ENCODE measurements around the gene SRSF10.
"Not testable (repeated sequence)": the region's sequence is repeated elsewhere in the genome, so short reads cannot be mapped to it uniquely, and the experiment has no call there.

SRSF10 gene

DNA sequence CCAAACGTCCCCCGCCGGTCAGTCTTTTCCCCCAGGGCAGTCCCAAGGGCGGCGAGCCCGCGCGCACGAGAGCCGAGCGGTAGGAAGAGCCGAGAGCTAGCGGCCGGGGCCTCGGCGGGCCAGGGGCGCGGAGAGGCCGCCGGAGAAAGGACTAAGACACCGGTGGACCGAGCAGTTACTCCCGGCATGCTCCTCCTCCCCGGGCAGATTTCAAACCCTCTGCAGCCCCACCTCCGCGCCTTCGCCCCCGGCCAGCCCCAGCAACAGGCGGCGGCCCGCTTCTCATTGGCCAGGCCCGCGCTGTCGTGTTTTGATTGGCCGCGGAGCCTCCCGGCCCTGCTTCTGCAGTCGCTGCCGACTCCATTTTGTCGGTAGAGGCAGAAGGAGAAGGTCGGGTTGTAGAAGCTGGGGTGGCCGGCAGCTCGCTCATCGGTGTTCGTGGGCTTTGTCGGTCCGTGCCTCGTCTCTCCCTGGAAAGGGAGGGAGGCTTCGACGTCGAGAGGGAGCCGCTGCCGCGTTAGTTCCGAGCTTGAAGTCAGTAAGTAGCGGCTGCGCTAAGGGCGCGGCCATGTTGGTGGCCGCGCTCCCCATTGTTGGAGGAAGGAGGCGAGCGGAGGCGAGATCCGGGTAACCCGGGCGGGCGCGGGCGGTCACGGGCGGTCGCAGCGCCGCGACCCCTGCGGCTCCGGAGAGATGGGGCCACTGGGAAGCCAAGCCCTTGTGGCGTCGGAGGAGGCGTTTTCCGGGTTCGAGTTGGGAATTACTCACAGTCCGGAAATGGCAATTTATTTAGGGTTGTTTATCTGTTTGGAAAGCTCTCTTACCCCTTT, 20.5 kb downstream of the SRSF10 start, which contains the start of gene PNRC2:
TSS of gene PNRC2 (plus strand) at position 368 of the 830 bp plus-strand sequence. CDS start 1,630 bp downstream, outside the sequence.
- peak; percentile 97 for DNase-seq (ENCODE audit: extremely low spot score)
- POLR2A ChIA-PET, result no interaction called here
- TF ChIP-seq CTCF (IDR thresholded peaks at IDR 0.05; ENCODE audit: control extremely low read depth, extremely low read depth, low read depth, missing control alignments), result no peak
- CTCF ChIA-PET, result interaction anchor here (0.9 to 2.8 kb wide), 4 partner anchors 10 to 149 kb away, joined by 3 to 8 read pairs (median 4); no protein-coding TSS in a partner anchor

GRCh38 chr1:23958810-23959460, 21.2 kb downstream of the SRSF10 start:
- ChIA-PET CTCF (interaction anchor here (0.9 to 2.8 kb wide), 3 partner anchors 9 to 42 kb away, joined by 3 to 8 read pairs (median 4); no protein-coding TSS in a partner anchor), POLR2A (no interaction called here)
- peak; percentile 48 for TF ChIP-seq CTCF (IDR thresholded peaks at IDR 0.05; ENCODE audit: control extremely low read depth, extremely low read depth, low read depth, missing control alignments)
- peak; percentile 90 for DNase-seq (ENCODE audit: extremely low spot score)

- CTCF ChIA-PET, result interaction anchor here (1.0 to 1.7 kb wide), 2 partner anchors 42 to 148 kb away, joined by 3 to 10 read pairs; no protein-coding TSS in a partner anchor
- DNase-seq (ENCODE audit: extremely low spot score), result not testable (repeated sequence)
- POLR2A ChIA-PET, result interaction anchor here (0.7 kb wide), 2 partner anchors 85 to 136 kb away, joined by 4 to 5 read pairs; no protein-coding TSS in a partner anchor
Measured at GRCh38 chr1:23958040-23958809, 21.9 kb downstream of the SRSF10 start.

- no peak for DNase-seq (ENCODE audit: extremely low spot score)
- POLR2A ChIA-PET, result interaction anchor here (1.2 kb wide), 1 partner anchor 11 kb away, joined by 3 read pairs; no protein-coding TSS in a partner anchor
- no peak for TF ChIP-seq CTCF (IDR thresholded peaks at IDR 0.05; ENCODE audit: control extremely low read depth, extremely low read depth, low read depth, missing control alignments)
- CTCF ChIA-PET, result interaction anchor here (0.8 to 1.7 kb wide), 5 partner anchors 10 to 185 kb away, joined by 3 to 10 read pairs (median 5); no protein-coding TSS in a partner anchor
Measured at GRCh38 chr1:23957096-23957495, 23.0 kb downstream of the SRSF10 start.

- no peak for TF ChIP-seq CTCF (IDR thresholded peaks at IDR 0.05; ENCODE audit: control extremely low read depth, extremely low read depth, low read depth, missing control alignments)
- CTCF ChIA-PET, result interaction anchor here (0.7 to 1.7 kb wide), 3 partner anchors 24 to 143 kb away, joined by 3 to 6 read pairs (median 3); no protein-coding TSS in a partner anchor
- DNase-seq (ENCODE audit: extremely low spot score), result no peak
- POLR2A ChIA-PET, result interaction anchor here (0.6 kb wide), 1 partner anchor 175 kb away, joined by 7 read pairs; the partner anchor contains the start of gene PITHD1
Measured at GRCh38 chr1:23953020-23953419, 27.1 kb downstream of the SRSF10 start.

DNA sequence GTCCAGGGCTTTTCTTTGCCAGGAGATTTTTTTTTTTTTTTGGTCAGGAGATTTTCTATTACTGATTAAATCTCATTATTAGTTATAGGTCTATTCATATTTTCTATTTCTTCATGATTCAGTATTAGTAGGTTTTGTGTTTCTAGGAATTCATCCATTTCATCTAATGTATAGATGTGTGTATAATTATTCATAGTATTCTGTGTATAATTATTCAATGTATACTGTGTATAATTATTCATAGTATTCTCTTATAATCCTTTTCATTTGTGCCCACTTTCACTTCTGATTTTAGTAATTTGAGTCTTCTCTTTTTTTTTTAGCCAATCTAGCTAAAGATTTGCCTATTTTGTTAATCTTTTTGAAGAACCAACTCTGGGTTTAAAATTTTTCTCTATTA, 32.8 kb downstream of the SRSF10 start:
- DNase-seq (ENCODE audit: extremely low spot score), result no peak
- TF ChIP-seq CTCF (IDR thresholded peaks at IDR 0.05; ENCODE audit: control extremely low read depth, extremely low read depth, low read depth, missing control alignments), result no peak
- POLR2A ChIA-PET, result no interaction called here
- CTCF ChIA-PET, result interaction anchor here (1.0 to 1.6 kb wide), 3 partner anchors 9 to 31 kb away, joined by 4 read pairs; no protein-coding TSS in a partner anchor

All from GM10248 (cell line).